MM.1S (cell line): ENCODE results near the gene FOXL1.

Source experiments
- EZH2 ChIP-seq: fragments of 300-600 bp; sonication (generic); optimal IDR thresholded peaks from 2 replicates; pipeline ENCODE3; 2017; ENCODE audit warnings: low read depth, mild to moderate bottlenecking, antibody characterized with exemption, low read length, mixed read lengths
- TF ChIP-seq, protein P1 (sequence below): fragments of 300-600 bp; sonication (generic); IDR thresholded peaks from 2 replicates; pipeline ENCODE4 v1.5.1; 2016; ENCODE audit warnings: antibody characterized with exemption, low read length, mixed read lengths

GRCh38 chr16:86549076-86549892 is 29.1 kb upstream of the FOXL1 start:
- TF ChIP-seq, protein P1, sequence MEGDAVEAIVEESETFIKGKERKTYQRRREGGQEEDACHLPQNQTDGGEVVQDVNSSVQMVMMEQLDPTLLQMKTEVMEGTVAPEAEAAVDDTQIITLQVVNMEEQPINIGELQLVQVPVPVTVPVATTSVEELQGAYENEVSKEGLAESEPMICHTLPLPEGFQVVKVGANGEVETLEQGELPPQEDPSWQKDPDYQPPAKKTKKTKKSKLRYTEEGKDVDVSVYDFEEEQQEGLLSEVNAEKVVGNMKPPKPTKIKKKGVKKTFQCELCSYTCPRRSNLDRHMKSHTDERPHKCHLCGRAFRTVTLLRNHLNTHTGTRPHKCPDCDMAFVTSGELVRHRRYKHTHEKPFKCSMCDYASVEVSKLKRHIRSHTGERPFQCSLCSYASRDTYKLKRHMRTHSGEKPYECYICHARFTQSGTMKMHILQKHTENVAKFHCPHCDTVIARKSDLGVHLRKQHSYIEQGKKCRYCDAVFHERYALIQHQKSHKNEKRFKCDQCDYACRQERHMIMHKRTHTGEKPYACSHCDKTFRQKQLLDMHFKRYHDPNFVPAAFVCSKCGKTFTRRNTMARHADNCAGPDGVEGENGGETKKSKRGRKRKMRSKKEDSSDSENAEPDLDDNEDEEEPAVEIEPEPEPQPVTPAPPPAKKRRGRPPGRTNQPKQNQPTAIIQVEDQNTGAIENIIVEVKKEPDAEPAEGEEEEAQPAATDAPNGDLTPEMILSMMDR = no peak
- no peak for TF ChIP-seq EZH2
